ENCODE results near the gene PARVG. TPM values are rescaled to one million over a fixed set of nuclear protein-coding genes. Genes with fewer than 3 reads are reported as not detected.

Gene PARVG
- total and polyA plus RNA-seq, 2 of the 13 experiments (the other 11 are each of a cell fraction or from before 2014, with no cell fraction given) = not detected

GRCh38 chr22:44171561-44171960 lies 9.2 kb upstream of the PARVG start (continued):
- no peak for TF ChIP-seq ZNF232 (CRISPR knock-in tag; IDR thresholded peaks at IDR 0.05; ENCODE audit: borderline replicate concordance)
- TF ChIP-seq ZFP37 (CRISPR knock-in tag; IDR thresholded peaks at IDR 0.05; ENCODE audit: borderline replicate concordance) = no peak
- TF ChIP-seq ZMAT3 (CRISPR knock-in tag; conservative IDR thresholded peaks at IDR 0.05) = no peak
- no peak for TF ChIP-seq ZSCAN22 (CRISPR knock-in tag; IDR thresholded peaks at IDR 0.05)
- no peak for TF ChIP-seq NAIF1 (CRISPR knock-in tag; IDR thresholded peaks at IDR 0.05; ENCODE audit: borderline replicate concordance)
- no peak for TF ChIP-seq ZNF589 (CRISPR knock-in tag; conservative IDR thresholded peaks at IDR 0.05)
- no peak for TF ChIP-seq ZNF407 (CRISPR knock-in tag; IDR thresholded peaks at IDR 0.05; ENCODE audit: not compliant biosample characterization)
- no peak for TF ChIP-seq CENPBD1 (CRISPR knock-in tag; IDR thresholded peaks at IDR 0.05; ENCODE audit: borderline replicate concordance, low read depth)
